ENCODE measurements around the gene ZFP91. TPM values are rescaled to one million over a fixed set of nuclear protein-coding genes. Genes with fewer than 3 reads are reported as not detected.
A peak's percentile ranks its signal among the peaks of the same experiment; 100 is the strongest.

The ZFP91 gene
- total RNA-seq, 1 experiment from 2014 or later, result 80.4 TPM

GRCh38 chr11:58577555-58578135 lies 1.2 kb upstream of the ZFP91 start:
- Histone ChIP-seq H3K27me3 (ENCODE audit: control insufficient read depth, insufficient read depth, low read length) (no peaks in the 10 kb centered on the region), H3K9me3 (ENCODE audit: control insufficient read depth, insufficient read depth, low read depth, low read length) (no peaks in the 10 kb centered on the region), H3K4me3 (ENCODE audit: low read depth in 2 of 2, low read length in 2 of 2) (peak overlapping the region; percentile 84 to 94), H3K27ac (ENCODE audit: low read length) (peak overlapping the region; percentile 100), H3K4me1 (ENCODE audit: control insufficient read depth, insufficient read depth, low read length) (peaks cover 39% of the 10 kb centered on the region), H3K36me3 (ENCODE audit: control insufficient read depth, insufficient read depth, low read length) (peaks cover 12% of the 10 kb centered on the region)
- CTCF ChIA-PET, result interaction anchor here (0.6 kb wide), 1 partner anchor 474 kb away, joined by 3 read pairs; no protein-coding TSS in a partner anchor
- ATAC-seq (peak; percentile 5), DNase-seq (ENCODE audit: low read depth, low spot score) (no peak)
- TSS peak; percentile 88 for BruUV-seq (replicated peaks)
- in situ Hi-C loops (cut with HindIII; ENCODE audit: low pct_unique_long_range_greater_than_20kb, low sequenced_read_pairs) (no loop called here), intact Hi-C loops (cut with micrococcal nuclease; ENCODE audit: unreplicated experiment) (loop anchor here (10.0 kb wide), 1 partner anchor 97 kb away; no protein-coding TSS in a partner anchor)
- POLR2A ChIA-PET, result interaction anchor here (0.6 to 1.2 kb wide), 2 partner anchors 10 to 52 kb away, joined by 3 to 4 read pairs; no protein-coding TSS in a partner anchor
- TF ChIP-seq SIN3A (IDR thresholded peaks at IDR 0.05; ENCODE audit: borderline replicate concordance, insufficient read depth, low read depth, low read length) (no peak), POLR2AphosphoS5 (IDR thresholded peaks at IDR 0.05; ENCODE audit: low read depth, low read length) (peak; percentile 77; the same call in 1 of the 2 replicates)

GRCh38 chr11:58578136-58578634 lies 678 bp upstream of the ZFP91 start:
- peak; percentile 84 for ATAC-seq
- Histone ChIP-seq H3K27ac (ENCODE audit: low read length) (peak overlapping the region; percentile 100), H3K4me1 (ENCODE audit: control insufficient read depth, insufficient read depth, low read length) (peaks cover 43% of the 10 kb centered on the region), H3K27me3 (ENCODE audit: control insufficient read depth, insufficient read depth, low read length) (no peaks in the 10 kb centered on the region), H3K4me3 (ENCODE audit: low read depth in 2 of 2, low read length in 2 of 2) (peak overlapping the region; percentile 84 to 94), H3K9me3 (ENCODE audit: control insufficient read depth, insufficient read depth, low read depth, low read length) (no peaks in the 10 kb centered on the region), H3K36me3 (ENCODE audit: control insufficient read depth, insufficient read depth, low read length) (peaks cover 12% of the 10 kb centered on the region)
- ChIA-PET CTCF (no interaction called here), POLR2A (interaction anchor here (0.6 kb wide), 1 partner anchor 51 kb away, joined by 4 read pairs; no protein-coding TSS in a partner anchor)
- peak; percentile 96 for DNase-seq (ENCODE audit: low read depth, low spot score)
- no TSS peak for BruUV-seq (replicated peaks)
- TF ChIP-seq, protein P1, sequence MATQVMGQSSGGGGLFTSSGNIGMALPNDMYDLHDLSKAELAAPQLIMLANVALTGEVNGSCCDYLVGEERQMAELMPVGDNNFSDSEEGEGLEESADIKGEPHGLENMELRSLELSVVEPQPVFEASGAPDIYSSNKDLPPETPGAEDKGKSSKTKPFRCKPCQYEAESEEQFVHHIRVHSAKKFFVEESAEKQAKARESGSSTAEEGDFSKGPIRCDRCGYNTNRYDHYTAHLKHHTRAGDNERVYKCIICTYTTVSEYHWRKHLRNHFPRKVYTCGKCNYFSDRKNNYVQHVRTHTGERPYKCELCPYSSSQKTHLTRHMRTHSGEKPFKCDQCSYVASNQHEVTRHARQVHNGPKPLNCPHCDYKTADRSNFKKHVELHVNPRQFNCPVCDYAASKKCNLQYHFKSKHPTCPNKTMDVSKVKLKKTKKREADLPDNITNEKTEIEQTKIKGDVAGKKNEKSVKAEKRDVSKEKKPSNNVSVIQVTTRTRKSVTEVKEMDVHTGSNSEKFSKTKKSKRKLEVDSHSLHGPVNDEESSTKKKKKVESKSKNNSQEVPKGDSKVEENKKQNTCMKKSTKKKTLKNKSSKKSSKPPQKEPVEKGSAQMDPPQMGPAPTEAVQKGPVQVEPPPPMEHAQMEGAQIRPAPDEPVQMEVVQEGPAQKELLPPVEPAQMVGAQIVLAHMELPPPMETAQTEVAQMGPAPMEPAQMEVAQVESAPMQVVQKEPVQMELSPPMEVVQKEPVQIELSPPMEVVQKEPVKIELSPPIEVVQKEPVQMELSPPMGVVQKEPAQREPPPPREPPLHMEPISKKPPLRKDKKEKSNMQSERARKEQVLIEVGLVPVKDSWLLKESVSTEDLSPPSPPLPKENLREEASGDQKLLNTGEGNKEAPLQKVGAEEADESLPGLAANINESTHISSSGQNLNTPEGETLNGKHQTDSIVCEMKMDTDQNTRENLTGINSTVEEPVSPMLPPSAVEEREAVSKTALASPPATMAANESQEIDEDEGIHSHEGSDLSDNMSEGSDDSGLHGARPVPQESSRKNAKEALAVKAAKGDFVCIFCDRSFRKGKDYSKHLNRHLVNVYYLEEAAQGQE (IDR thresholded peaks at IDR 0.05; ENCODE audit: insufficient read depth in 1 of 2, low read depth in 2 of 2, low read length in 1 of 2), result no peak
- TF ChIP-seq POLR2AphosphoS5 (IDR thresholded peaks at IDR 0.05; ENCODE audit: low read depth, low read length) (peak; percentile 30; the same call in 1 of the 2 replicates), TCF7L2 (IDR thresholded peaks at IDR 0.05; ENCODE audit: low read depth, low read length) (0 out of 2 replicates have a peak, but pooled peaks have one; percentile 39), SIN3A (IDR thresholded peaks at IDR 0.05; ENCODE audit: borderline replicate concordance, insufficient read depth, low read depth, low read length) (peak; percentile 77; the same call in 1 of the 2 replicates)
- TF ChIP-seq, protein P2, sequence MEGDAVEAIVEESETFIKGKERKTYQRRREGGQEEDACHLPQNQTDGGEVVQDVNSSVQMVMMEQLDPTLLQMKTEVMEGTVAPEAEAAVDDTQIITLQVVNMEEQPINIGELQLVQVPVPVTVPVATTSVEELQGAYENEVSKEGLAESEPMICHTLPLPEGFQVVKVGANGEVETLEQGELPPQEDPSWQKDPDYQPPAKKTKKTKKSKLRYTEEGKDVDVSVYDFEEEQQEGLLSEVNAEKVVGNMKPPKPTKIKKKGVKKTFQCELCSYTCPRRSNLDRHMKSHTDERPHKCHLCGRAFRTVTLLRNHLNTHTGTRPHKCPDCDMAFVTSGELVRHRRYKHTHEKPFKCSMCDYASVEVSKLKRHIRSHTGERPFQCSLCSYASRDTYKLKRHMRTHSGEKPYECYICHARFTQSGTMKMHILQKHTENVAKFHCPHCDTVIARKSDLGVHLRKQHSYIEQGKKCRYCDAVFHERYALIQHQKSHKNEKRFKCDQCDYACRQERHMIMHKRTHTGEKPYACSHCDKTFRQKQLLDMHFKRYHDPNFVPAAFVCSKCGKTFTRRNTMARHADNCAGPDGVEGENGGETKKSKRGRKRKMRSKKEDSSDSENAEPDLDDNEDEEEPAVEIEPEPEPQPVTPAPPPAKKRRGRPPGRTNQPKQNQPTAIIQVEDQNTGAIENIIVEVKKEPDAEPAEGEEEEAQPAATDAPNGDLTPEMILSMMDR (IDR thresholded peaks at IDR 0.05), result no peak
- in situ Hi-C loops (cut with HindIII; ENCODE audit: low pct_unique_long_range_greater_than_20kb, low sequenced_read_pairs) (no loop called here), intact Hi-C loops (cut with micrococcal nuclease; ENCODE audit: unreplicated experiment) (loop anchor here (10.0 kb wide), 1 partner anchor 97 kb away; no protein-coding TSS in a partner anchor)

All from Panc1 (cell line).